ENCODE measurements around the gene PLTP. TPM values are rescaled to one million over a fixed set of nuclear protein-coding genes. Genes with fewer than 3 reads are reported as not detected.
A peak's percentile ranks its signal among the peaks of the same experiment; 100 is the strongest.
"Not testable (repeated sequence)": the region's sequence is repeated elsewhere in the genome, so short reads cannot be mapped to it uniquely, and the experiment has no call there.

Gene PLTP
- total RNA-seq, 3 donors from 2014 or later (not counting 1 experiment from before 2014, with no cell fraction given): 0.63 to 3.5 (median 3.2) TPM

DNA sequence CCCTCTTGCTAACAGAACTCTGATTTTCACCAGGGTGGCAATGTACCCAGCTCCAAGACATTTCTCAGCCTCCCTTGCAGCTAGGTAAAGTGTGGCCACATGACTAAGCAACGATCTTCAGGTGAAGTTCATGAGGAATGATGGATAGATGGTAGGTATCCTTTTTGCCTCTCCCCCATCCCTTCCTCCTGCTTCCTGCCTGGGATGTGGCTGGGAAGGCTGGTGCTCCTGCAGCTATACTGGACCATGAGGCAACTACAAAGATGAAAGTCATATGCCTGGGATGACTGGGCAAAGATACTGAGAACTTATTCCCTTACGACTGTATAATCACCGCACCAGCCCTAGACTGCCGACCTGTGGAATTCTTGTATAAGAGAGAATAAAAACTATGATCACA lies 46.6 kb upstream of the PLTP start:
- H3K36me3 ChIP-seq (ENCODE audit: control insufficient read depth, insufficient read depth, low read length): peaks cover 68% of the 10 kb centered on the region
- Mint-ChIP-seq H3K9me3 (no peaks in the 10 kb centered on the region), H3K4me3 (no peak overlapping the region), H3K4me1 (peaks cover 0 to 6% of the 10 kb centered on the region in 2 donors), H3K36me3 (peaks cover 6% of the 10 kb centered on the region), H3K27me3 (ENCODE audit: low read depth in 2 of 2) (no peaks in the 10 kb centered on the region), H3K27ac (peak overlapping the region; percentile 36 to 53)
- H3K9me3 ChIP-seq (ENCODE audit: control insufficient read depth, insufficient read depth, low read length): no peaks in the 10 kb centered on the region
- H3K27me3 ChIP-seq (ENCODE audit: control insufficient read depth, insufficient read depth, low read length): no peaks in the 10 kb centered on the region
- no peak overlapping the region for H3K4me3 ChIP-seq (ENCODE audit: low read length)
- WGBS (ENCODE audit: insufficient coverage): 100% methylated on average over 2 of the region's 4 CpGs
- H3K4me1 ChIP-seq (ENCODE audit: control insufficient read depth, insufficient read depth, low read length): peaks cover 8% of the 10 kb centered on the region
- DNase-seq: no peak
- intact Hi-C loops (cut with micrococcal nuclease): no loop called here
- no peak overlapping the region for H3K27ac ChIP-seq (ENCODE audit: low read length)
- no peak for ATAC-seq
- TF ChIP-seq, protein P1, sequence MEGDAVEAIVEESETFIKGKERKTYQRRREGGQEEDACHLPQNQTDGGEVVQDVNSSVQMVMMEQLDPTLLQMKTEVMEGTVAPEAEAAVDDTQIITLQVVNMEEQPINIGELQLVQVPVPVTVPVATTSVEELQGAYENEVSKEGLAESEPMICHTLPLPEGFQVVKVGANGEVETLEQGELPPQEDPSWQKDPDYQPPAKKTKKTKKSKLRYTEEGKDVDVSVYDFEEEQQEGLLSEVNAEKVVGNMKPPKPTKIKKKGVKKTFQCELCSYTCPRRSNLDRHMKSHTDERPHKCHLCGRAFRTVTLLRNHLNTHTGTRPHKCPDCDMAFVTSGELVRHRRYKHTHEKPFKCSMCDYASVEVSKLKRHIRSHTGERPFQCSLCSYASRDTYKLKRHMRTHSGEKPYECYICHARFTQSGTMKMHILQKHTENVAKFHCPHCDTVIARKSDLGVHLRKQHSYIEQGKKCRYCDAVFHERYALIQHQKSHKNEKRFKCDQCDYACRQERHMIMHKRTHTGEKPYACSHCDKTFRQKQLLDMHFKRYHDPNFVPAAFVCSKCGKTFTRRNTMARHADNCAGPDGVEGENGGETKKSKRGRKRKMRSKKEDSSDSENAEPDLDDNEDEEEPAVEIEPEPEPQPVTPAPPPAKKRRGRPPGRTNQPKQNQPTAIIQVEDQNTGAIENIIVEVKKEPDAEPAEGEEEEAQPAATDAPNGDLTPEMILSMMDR (IDR thresholded peaks at IDR 0.05): no peak

DNA sequence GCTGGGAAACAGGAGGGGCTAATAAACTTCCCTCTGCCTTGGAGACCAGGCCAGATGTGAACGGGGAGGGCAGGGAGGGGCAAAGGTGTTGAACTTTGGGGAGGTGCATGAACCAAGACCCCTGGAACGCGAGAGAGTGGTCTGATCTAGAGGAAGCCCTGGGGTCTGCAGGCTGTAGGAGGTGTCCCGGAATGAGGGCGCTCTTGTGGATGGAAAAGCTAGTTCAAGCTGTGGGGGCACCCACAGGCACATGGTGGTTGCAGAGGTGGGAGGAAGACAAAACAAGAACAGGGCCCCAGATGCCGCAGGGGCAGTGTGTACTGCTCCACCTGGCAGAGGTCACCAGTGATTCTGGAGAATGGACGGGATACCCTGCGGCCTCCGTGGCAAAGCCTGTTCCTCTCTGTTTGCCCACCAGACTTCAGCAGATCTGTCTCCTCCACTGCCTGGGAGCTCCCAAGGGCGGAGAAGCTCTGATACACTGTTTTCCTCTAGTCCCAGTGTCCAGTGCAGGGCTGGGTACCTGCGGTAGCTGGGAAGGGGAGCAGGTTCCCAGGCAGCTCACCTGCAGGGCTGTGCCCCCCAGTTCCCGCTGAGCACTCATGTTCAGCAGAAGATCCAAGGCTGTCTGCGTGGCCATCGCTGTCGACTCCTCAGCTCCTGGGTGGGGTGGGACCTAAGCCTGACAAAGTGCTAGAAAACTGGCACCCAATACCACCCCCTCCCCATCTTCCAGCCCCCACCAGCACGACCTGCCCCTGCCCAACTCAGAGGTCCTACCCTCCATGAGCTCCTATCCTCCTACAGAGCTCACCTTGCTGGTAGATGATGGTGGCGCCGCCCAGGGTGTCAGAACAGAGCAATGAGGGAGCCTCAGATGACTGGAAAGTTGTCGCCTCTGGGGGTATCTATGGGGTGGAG lies 45.3 kb upstream of the PLTP start:
- Histone ChIP-seq H3K36me3 (ENCODE audit: control insufficient read depth, insufficient read depth, low read length) (peaks cover 70% of the 10 kb centered on the region), H3K4me3 (ENCODE audit: low read length) (no peak overlapping the region), H3K9me3 (ENCODE audit: control insufficient read depth, insufficient read depth, low read length) (no peaks in the 10 kb centered on the region), H3K4me1 (ENCODE audit: control insufficient read depth, insufficient read depth, low read length) (no peaks in the 10 kb centered on the region), H3K27me3 (ENCODE audit: control insufficient read depth, insufficient read depth, low read length) (no peaks in the 10 kb centered on the region), H3K27ac (ENCODE audit: low read length) (no peak overlapping the region)
- Mint-ChIP-seq H3K4me1 (no peaks in the 10 kb centered on the region), H3K27ac (no peak overlapping the region), H3K4me3 (no peak overlapping the region), H3K9me3 (no peaks in the 10 kb centered on the region), H3K27me3 (ENCODE audit: low read depth in 2 of 2) (no peaks in the 10 kb centered on the region), H3K36me3 (peaks cover 6% of the 10 kb centered on the region)
- 90% methylated on average over 19 of the region's 19 CpGs for WGBS (ENCODE audit: insufficient coverage)
- DNase-seq (peak in 1 of 2 donors; percentile 6), ATAC-seq (peak in 1 of 3 donors; percentile 7)
- TF ChIP-seq, protein P1 (IDR thresholded peaks at IDR 0.05): no peak
- intact Hi-C loops (cut with micrococcal nuclease): no loop called here

DNA sequence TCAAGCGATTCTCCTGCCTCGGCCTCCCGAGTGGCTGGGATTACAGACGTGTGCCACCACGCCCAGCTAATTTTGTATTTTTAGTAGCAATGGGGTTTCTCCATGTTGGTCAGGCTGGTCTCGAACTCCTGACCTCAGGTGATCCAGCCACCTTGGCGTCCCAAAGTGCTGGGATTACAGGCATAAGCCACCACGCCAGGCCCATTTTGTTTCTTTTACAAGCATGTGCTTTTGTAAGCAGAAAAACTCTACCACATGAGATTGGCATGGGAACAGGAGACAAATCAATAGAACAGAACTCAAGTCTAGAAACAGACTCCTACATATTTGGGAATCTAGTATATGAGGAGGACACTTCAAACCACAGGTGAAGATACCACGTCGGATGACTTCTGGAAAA lies 44.4 kb upstream of the PLTP start:
- H3K4me1 Mint-ChIP-seq; H3K9me3 Mint-ChIP-seq; H3K27me3 ChIP-seq (ENCODE audit: control insufficient read depth, insufficient read depth, low read length); H3K9me3 ChIP-seq (ENCODE audit: control insufficient read depth, insufficient read depth, low read length); H3K27me3 Mint-ChIP-seq (ENCODE audit: low read depth in 2 of 2); ATAC-seq; intact Hi-C loops (cut with micrococcal nuclease); H3K4me3 Mint-ChIP-seq; H3K4me1 ChIP-seq (ENCODE audit: control insufficient read depth, insufficient read depth, low read length); H3K27ac ChIP-seq (ENCODE audit: low read length); H3K36me3 Mint-ChIP-seq; DNase-seq; H3K27ac Mint-ChIP-seq; H3K4me3 ChIP-seq (ENCODE audit: low read length): not testable (repeated sequence)
- 94% methylated on average over 8 of the region's 10 CpGs for WGBS (ENCODE audit: insufficient coverage)
- H3K36me3 ChIP-seq (ENCODE audit: control insufficient read depth, insufficient read depth, low read length): peaks cover 70% of the 10 kb centered on the region

DNA sequence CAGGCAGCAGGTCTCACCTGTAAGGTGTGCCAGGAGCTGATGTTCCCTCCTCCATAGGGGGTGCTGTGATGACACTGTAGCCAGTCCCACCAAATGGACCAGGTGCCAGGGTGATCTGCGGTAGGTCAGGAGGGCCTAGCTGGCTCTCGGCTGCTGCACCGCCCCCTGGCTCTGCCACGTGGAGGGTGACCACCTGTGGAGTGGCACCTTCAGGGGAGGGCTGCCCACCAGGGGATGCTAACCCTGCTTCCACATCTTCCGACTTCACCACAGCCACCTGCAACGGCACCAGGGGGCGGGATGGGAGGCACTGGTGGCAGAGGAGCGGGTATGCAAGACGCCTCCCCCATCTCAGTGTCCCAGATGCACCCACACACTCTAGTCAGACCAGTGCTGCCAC lies 41.7 kb upstream of the PLTP start:
- 94% methylated on average over 9 of the region's 9 CpGs for WGBS (ENCODE audit: insufficient coverage)
- Histone ChIP-seq H3K27ac (ENCODE audit: low read length) (no peak overlapping the region), H3K4me1 (ENCODE audit: control insufficient read depth, insufficient read depth, low read length) (peaks cover 6% of the 10 kb centered on the region), H3K36me3 (ENCODE audit: control insufficient read depth, insufficient read depth, low read length) (peaks cover 68% of the 10 kb centered on the region), H3K27me3 (ENCODE audit: control insufficient read depth, insufficient read depth, low read length) (no peaks in the 10 kb centered on the region), H3K9me3 (ENCODE audit: control insufficient read depth, insufficient read depth, low read length) (no peaks in the 10 kb centered on the region), H3K4me3 (ENCODE audit: low read length) (no peak overlapping the region)
- Mint-ChIP-seq H3K4me1 (peaks cover 0 to 11% of the 10 kb centered on the region in 2 donors), H3K27me3 (ENCODE audit: low read depth in 2 of 2) (no peaks in the 10 kb centered on the region), H3K36me3 (peaks cover 4% of the 10 kb centered on the region), H3K4me3 (no peak overlapping the region), H3K27ac (no peak overlapping the region), H3K9me3 (no peaks in the 10 kb centered on the region)
- intact Hi-C loops (cut with micrococcal nuclease): no loop called here
- no peak for DNase-seq
- no peak for ATAC-seq
- TF ChIP-seq, protein P1 (IDR thresholded peaks at IDR 0.05): no peak

Measured in natural killer cell (primary cell).